WTC11 (cell line): ENCODE results near the gene CPOX. TPM values are rescaled to one million over a fixed set of nuclear protein-coding genes. Genes with fewer than 3 reads are reported as not detected.

ENCODE experiments used
- ATAC-seq: fragments of 200-7000 bp; cut with Tn5 transposase; 2 replicates; pipeline ENCODE4 v1.10.0; 2021; ENCODE audit warnings: mild to moderate bottlenecking, moderate library complexity
- CTCF ChIA-PET: fragments of 300-600 bp; sonication (Branson Sonifier 250); formaldehyde crosslinking; loops from one replicate; lab custom pipeline; 2021; ENCODE audit warnings: antibody characterized with exemption; lab: Charles Lee
- POLR2A ChIA-PET: fragments of 350-600 bp; sonication (Branson Sonifier 250); formaldehyde crosslinking; loops from one replicate; lab custom pipeline; 2021; ENCODE audit warnings: antibody characterized with exemption; lab: Charles Lee
- DNase-seq: peaks from one replicate; pipeline ENCODE4 v3.0.0; 2021; ENCODE audit warnings: low spot score
- H3K27ac Mint-ChIP-seq: 2 replicates; pipeline ENCODE4 v1.8.0; 2021; ENCODE audit warnings: mixed read lengths
- H3K27me3 Mint-ChIP-seq: 2 replicates; pipeline ENCODE4 v1.8.0; 2021; ENCODE audit warnings: low read depth, mild to moderate bottlenecking, moderate library complexity, mixed read lengths
- H3K36me3 Mint-ChIP-seq: 2 replicates; pipeline ENCODE4 v1.8.0; 2021; ENCODE audit warnings: mixed read lengths
- H3K4me1 Mint-ChIP-seq: 2 replicates; pipeline ENCODE4 v1.8.0; 2022; ENCODE audit warnings: mixed read lengths
- H3K4me3 Mint-ChIP-seq: 2 replicates; pipeline ENCODE4 v1.8.0; 2021; ENCODE audit warnings: mild to moderate bottlenecking, moderate library complexity, mixed read lengths
- H3K9me3 Mint-ChIP-seq: 2 replicates; pipeline ENCODE4 v1.8.0; 2021; ENCODE audit warnings: mixed read lengths
- ATF2 ChIP-seq: sonication (generic); formaldehyde crosslinking; IDR thresholded peaks from 2 replicates; pipeline ENCODE4 v1.8.1; 2022; ENCODE audit warnings: low read depth, missing genetic modification reagents, borderline replicate concordance
- CBFB ChIP-seq: sonication (generic); formaldehyde crosslinking; IDR thresholded peaks from 2 replicates; pipeline ENCODE4 v1.8.1; 2022; ENCODE audit warnings: mild to moderate bottlenecking, low read depth, missing genetic modification reagents
- CREM ChIP-seq: sonication (generic); formaldehyde crosslinking; IDR thresholded peaks from 2 replicates; pipeline ENCODE4 v1.8.1; 2022; ENCODE audit warnings: mild to moderate bottlenecking, missing genetic modification reagents, moderate library complexity
- FOXP1 ChIP-seq: sonication (generic); formaldehyde crosslinking; IDR thresholded peaks from 2 replicates; pipeline ENCODE4 v1.8.0; 2022; ENCODE audit warnings: missing genetic modification reagents, mild to moderate bottlenecking, moderate library complexity, borderline replicate concordance
- GABPB1 ChIP-seq: sonication (generic); formaldehyde crosslinking; IDR thresholded peaks from 2 replicates; pipeline ENCODE4 v1.8.1; 2023; ENCODE audit warnings: mild to moderate bottlenecking, missing genetic modification reagents
- JUN ChIP-seq: sonication (generic); formaldehyde crosslinking; IDR thresholded peaks from 2 replicates; pipeline ENCODE4 v1.8.0; 2023; ENCODE audit warnings: mild to moderate bottlenecking, missing genetic modification reagents
- NFE2L1 ChIP-seq: sonication (generic); formaldehyde crosslinking; IDR thresholded peaks from 2 replicates; pipeline ENCODE4 v1.8.1; 2023; ENCODE audit warnings: missing genetic modification reagents
- PREB ChIP-seq: sonication (generic); formaldehyde crosslinking; IDR thresholded peaks from 2 replicates; pipeline ENCODE4 v1.8.1; 2022; ENCODE audit warnings: mild to moderate bottlenecking, missing genetic modification reagents, moderate library complexity, borderline replicate concordance
- TCF7 ChIP-seq: sonication (generic); formaldehyde crosslinking; IDR thresholded peaks from 2 replicates; pipeline ENCODE4 v1.8.0; 2022; ENCODE audit warnings: mild to moderate bottlenecking, low read depth, missing genetic modification reagents, moderate library complexity
- ZNF317 ChIP-seq: sonication (generic); formaldehyde crosslinking; IDR thresholded peaks from 2 replicates; pipeline ENCODE4 v1.8.1; 2023; ENCODE audit warnings: low read depth, mild to moderate bottlenecking, moderate library complexity, missing genetic modification reagents, borderline replicate concordance
- ZNF423 ChIP-seq: fragments of 250-450 bp; sonication (Bioruptor Pico); IDR thresholded peaks from 2 replicates; pipeline ENCODE4 v2.1.2; 2022; ENCODE audit warnings: mild to moderate bottlenecking, moderate library complexity
- total RNA-seq: library from RNA; stranded (reverse); gene quantifications from 3 replicates; pipeline ENCODE4 v1.2.3, GENCODE V29; 2021
- TF ChIP-seq, protein P1 (sequence below): sonication (generic); formaldehyde crosslinking; IDR thresholded peaks from 2 replicates; pipeline ENCODE4 v1.8.0; 2022; ENCODE audit warnings: missing genetic modification reagents
- TF ChIP-seq, protein P2 (sequence below): fragments of 250-450 bp; sonication (Bioruptor Pico); IDR thresholded peaks from 2 replicates; pipeline ENCODE4 v1.9.0; 2021; ENCODE audit warnings: moderate library complexity, mild to moderate bottlenecking, inconsistent platforms, borderline replicate concordance
- TF ChIP-seq, protein P3 (sequence below): sonication (generic); formaldehyde crosslinking; IDR thresholded peaks from 2 replicates; pipeline ENCODE4 v1.8.1; 2023; ENCODE audit warnings: mild to moderate bottlenecking, missing genetic modification reagents, moderate library complexity
- TF ChIP-seq, protein P4 (sequence below): sonication (generic); formaldehyde crosslinking; IDR thresholded peaks from 2 replicates; pipeline ENCODE4 v1.8.1; 2023; ENCODE audit warnings: mild to moderate bottlenecking, moderate library complexity, missing genetic modification reagents

Gene CPOX
- total RNA-seq, 1 experiment from 2014 or later = 33.4 TPM

DNA sequence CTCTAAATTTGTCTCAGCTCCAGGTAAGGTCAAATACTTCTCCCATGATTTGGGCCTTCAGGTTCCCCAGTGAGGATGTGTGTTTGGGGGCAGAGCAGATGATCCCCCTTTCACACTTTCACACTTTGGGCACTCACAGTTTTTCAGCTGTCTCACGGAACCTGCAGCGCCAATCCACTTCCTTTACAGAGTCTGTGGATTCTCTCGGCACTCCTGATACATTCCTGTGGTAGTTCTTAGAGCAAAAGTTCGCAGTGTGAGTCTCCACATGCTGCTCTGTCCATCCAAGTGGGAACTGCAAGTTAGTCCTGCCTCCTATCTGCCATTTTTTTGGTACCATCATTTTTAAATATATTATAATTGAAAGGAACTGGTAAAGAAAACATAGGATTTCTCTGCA, 20.2 kb upstream of the CPOX start (continued):
- TF ChIP-seq, protein P1, sequence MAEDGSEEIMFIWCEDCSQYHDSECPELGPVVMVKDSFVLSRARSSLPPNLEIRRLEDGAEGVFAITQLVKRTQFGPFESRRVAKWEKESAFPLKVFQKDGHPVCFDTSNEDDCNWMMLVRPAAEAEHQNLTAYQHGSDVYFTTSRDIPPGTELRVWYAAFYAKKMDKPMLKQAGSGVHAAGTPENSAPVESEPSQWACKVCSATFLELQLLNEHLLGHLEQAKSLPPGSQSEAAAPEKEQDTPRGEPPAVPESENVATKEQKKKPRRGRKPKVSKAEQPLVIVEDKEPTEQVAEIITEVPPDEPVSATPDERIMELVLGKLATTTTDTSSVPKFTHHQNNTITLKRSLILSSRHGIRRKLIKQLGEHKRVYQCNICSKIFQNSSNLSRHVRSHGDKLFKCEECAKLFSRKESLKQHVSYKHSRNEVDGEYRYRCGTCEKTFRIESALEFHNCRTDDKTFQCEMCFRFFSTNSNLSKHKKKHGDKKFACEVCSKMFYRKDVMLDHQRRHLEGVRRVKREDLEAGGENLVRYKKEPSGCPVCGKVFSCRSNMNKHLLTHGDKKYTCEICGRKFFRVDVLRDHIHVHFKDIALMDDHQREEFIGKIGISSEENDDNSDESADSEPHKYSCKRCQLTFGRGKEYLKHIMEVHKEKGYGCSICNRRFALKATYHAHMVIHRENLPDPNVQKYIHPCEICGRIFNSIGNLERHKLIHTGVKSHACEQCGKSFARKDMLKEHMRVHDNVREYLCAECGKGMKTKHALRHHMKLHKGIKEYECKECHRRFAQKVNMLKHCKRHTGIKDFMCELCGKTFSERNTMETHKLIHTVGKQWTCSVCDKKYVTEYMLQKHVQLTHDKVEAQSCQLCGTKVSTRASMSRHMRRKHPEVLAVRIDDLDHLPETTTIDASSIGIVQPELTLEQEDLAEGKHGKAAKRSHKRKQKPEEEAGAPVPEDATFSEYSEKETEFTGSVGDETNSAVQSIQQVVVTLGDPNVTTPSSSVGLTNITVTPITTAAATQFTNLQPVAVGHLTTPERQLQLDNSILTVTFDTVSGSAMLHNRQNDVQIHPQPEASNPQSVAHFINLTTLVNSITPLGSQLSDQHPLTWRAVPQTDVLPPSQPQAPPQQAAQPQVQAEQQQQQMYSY (CRISPR knock-in tag) = no peak

DNA sequence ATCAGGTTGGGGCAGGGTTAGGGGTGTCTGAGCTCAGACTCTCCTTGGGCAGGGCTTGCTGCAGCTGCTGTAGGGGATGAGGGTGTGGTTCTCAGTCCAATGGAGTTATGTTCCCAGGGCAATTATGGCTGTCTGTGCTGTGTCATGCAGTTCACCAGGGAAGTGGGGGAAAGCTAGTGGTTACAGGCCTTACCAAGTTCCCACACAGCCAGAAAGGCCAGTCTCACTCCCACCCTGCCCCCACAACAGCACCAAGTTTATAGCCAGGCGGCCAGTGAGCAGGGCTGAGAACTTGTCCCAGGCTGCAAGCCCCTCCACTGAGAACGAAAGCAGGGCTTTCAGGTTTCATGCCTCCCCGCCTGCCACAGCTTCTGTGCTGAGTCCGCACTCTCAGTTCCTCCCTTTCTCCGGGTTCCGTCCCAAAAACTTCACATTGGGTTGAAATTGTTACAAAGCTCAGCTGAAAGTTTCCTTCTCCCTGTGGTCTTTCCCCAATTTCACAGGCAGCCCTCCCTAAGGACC, 19.6 kb upstream of the CPOX start:
- ATAC-seq (no peak), DNase-seq (no peak)
- POLR2A ChIA-PET = no interaction called here
- TF ChIP-seq TCF7 (no peak), ATF2 (no peak), GABPB1 (CRISPR knock-in tag) (no peak), FOXP1 (CRISPR knock-in tag) (no peak), ZNF423 (CRISPR knock-in tag) (no peak), JUN (CRISPR knock-in tag) (no peak), CREM (CRISPR knock-in tag) (no peak), NFE2L1 (CRISPR knock-in tag) (no peak), PREB (CRISPR knock-in tag) (no peak), CBFB (CRISPR knock-in tag) (no peak), ZNF317 (CRISPR knock-in tag) (no peak)
- TF ChIP-seq, protein P2, sequence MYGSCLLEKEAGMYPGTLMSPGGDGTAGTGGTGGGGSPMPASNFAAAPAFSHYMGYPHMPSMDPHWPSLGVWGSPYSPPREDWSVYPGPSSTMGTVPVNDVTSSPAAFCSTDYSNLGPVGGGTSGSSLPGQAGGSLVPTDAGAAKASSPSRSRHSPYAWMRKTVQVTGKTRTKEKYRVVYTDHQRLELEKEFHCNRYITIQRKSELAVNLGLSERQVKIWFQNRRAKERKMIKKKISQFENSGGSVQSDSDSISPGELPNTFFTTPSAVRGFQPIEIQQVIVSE (CRISPR knock-in tag) = no peak
- TF ChIP-seq, protein P3, sequence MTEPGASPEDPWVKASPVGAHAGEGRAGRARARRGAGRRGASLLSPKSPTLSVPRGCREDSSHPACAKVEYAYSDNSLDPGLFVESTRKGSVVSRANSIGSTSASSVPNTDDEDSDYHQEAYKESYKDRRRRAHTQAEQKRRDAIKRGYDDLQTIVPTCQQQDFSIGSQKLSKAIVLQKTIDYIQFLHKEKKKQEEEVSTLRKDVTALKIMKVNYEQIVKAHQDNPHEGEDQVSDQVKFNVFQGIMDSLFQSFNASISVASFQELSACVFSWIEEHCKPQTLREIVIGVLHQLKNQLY (CRISPR knock-in tag) = no peak
- TF ChIP-seq, protein P4, sequence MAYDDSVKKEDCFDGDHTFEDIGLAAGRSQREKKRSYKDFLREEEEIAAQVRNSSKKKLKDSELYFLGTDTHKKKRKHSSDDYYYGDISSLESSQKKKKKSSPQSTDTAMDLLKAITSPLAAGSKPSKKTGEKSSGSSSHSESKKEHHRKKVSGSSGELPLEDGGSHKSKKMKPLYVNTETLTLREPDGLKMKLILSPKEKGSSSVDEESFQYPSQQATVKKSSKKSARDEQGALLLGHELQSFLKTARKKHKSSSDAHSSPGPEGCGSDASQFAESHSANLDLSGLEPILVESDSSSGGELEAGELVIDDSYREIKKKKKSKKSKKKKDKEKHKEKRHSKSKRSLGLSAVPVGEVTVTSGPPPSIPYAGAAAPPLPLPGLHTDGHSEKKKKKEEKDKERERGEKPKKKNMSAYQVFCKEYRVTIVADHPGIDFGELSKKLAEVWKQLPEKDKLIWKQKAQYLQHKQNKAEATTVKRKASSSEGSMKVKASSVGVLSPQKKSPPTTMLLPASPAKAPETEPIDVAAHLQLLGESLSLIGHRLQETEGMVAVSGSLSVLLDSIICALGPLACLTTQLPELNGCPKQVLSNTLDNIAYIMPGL (CRISPR knock-in tag) = no peak
- TF ChIP-seq, protein P1 (CRISPR knock-in tag) = no peak
- TF ChIP-seq, all 79 proteins: peak for 0
- no peak overlapping the region for H3K4me3 Mint-ChIP-seq
- H3K27me3 Mint-ChIP-seq = no peaks in the 10 kb centered on the region
- 0 out of 2 replicates have a peak, but pooled peaks cover 8% of the 10 kb centered on the region for H3K4me1 Mint-ChIP-seq
- no peaks in the 10 kb centered on the region for H3K36me3 Mint-ChIP-seq
- H3K9me3 Mint-ChIP-seq = peaks cover 8% of the 10 kb centered on the region; the same call in 1 of the 2 replicates
- H3K27ac Mint-ChIP-seq = no peak overlapping the region
- CTCF ChIA-PET = interaction anchor here (0.6 to 3.9 kb wide), 27 partner anchors 10 to 381 kb away, joined by 3 to 48 read pairs (median 4); partner anchors contain the start of genes CPOX and DCBLD2
